HG02943 (cell line): ENCODE measurements around the gene TTC12.

Experiments used
- ATAC-seq: cut with Tn5 transposase; IDR thresholded peaks from one replicate; pipeline ENCODE4 v1.9.1; 2021; ENCODE audit warnings: mild to moderate bottlenecking, low read depth, moderate library complexity; ENCODE audit not compliant: unreplicated experiment

Gene TTC12

GRCh38 chr11:113365895-113366294 is 51.5 kb downstream of the TTC12 start:
- ATAC-seq = no peak

DNA sequence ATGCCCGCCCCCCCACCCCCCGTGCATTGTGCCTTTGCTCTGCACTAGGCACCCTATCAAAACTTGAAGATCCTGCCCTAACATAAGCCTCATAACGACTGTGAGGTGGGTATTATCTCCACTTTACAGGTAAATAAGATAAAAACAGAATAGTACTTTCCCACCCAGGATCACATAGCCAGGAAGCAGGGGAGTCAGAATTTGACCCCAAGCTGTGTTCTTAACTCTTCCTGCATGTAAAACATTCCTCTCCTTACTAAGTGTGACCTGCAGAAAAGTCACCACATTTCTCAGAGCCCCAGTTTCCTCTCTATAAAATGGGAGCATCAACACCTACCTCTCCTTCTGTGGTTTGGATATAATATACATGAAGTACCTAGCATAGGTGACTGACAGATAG is 55.0 kb downstream of the TTC12 start:
- ATAC-seq = no peak

DNA sequence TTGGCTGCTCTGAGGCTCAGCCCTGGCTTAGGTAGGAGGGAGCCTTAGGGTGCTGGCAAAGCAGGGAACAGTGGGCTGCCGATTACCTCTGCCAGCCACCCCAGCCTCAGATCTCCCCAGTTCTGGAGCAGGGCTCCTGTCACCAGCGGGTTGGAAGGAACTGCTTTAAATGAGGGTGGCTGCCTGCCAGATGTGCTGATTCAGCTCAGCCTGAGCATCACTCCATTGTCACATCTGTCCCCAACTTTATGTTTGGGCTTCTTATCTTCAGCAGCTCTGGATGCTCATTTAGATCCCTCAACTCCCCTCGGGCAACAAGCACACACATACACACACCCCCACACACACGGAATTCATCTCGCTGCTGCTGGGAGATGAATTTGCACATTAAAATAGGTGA is 56.3 kb downstream of the TTC12 start:
- ATAC-seq = no peak

GRCh38 chr11:113372309-113372708 is 57.9 kb downstream of the TTC12 start:
- no peak for ATAC-seq

- no peak for ATAC-seq
Measured at GRCh38 chr11:113373306-113373705, 58.9 kb downstream of the TTC12 start.

DNA sequence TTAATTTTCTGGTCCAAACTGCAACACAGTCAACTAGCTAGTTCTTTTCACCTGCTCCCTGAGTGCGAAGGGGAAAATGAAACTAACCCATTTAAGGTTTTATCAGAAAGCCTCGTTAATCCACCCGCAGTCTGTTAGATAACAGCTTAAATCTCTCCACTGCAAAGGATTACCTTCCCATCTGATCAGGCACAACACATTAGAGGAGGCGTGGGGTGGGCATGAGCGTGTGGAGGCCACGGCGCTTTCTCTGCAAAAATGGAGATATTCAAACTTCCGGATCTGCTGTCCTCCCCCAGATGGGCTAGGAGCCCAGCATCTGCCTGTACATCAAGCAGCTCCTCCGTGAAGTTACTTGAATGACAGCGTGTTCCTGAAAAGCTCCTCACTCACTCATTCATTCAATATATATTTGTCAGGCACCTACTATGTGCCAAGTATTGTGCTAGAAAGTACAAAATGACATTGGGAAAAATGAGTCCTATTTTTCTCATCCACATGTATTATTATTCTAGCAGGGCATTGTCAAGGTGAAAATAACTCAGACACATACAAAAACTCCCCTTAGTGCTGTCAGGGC is 59.7 kb downstream of the TTC12 start:
- ATAC-seq = no peak

DNA sequence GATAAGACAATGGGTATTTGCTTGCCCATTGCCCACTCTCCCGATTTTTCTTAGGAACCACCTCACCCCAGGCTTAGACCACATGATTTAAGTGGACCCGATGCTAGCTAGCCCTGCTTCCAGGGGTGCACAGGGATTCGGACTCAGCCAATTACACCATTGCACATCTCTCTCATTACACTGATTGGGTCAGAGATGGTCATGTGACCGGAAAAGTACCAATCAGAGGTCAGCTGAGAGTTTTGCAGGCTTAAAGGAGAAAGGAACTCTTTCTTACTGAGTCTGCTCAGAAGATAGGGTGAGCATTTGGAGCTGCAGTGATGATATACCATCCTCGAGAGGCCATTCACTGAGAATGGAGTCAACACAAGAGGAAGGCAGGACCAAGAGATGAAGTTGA is 61.0 kb downstream of the TTC12 start:
- no peak for ATAC-seq

GRCh38 chr11:113376156-113376555 is 61.8 kb downstream of the TTC12 start:
- ATAC-seq = no peak

GRCh38 chr11:113377681-113378412 is 63.5 kb downstream of the TTC12 start:
- no peak for ATAC-seq

- no peak for ATAC-seq
Measured at GRCh38 chr11:113378692-113379091, 64.3 kb downstream of the TTC12 start.

GRCh38 chr11:113382121-113382520 is 67.7 kb downstream of the TTC12 start:
- no peak for ATAC-seq

- ATAC-seq = no peak
Measured at GRCh38 chr11:113384551-113384950, 70.2 kb downstream of the TTC12 start.

DNA sequence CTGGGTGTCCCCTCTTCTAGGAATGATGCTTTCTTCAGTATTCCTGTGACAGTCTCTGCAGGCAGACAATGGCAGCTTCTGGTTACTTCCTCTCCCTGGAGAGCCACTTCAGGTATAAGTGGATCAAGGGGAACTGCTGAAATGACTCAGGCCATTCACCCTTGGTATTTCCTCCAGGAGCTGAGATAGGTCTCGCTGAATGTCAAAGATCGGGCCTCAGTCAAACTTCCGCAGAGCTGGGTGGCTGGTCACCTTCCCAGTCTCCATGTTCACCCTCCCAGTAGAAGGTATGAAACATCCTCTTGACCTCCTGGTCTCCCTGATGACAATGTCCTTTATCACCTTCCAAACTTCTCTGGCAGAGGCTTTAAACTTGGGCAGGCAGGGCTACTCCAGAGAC is 71.4 kb downstream of the TTC12 start:
- no peak for ATAC-seq

GRCh38 chr11:113386866-113387265 is 72.5 kb downstream of the TTC12 start:
- ATAC-seq = no peak

- ATAC-seq = no peak
Measured at GRCh38 chr11:113387605-113388211, 73.3 kb downstream of the TTC12 start, which contains the start of gene ANKK1. TSS of gene ANKK1 (plus strand) at chr11:113387779. CDS start at chr11:113387885, 106 bp downstream.

- no peak for ATAC-seq
Measured at GRCh38 chr11:113389272-113389671, 74.9 kb downstream of the TTC12 start.

- ATAC-seq = no peak
Measured at GRCh38 chr11:113392236-113392921, 78.0 kb downstream of the TTC12 start.

GRCh38 chr11:113393501-113393985 is 79.2 kb downstream of the TTC12 start:
- no peak for ATAC-seq

GRCh38 chr11:113394919-113395318 is 80.5 kb downstream of the TTC12 start:
- no peak for ATAC-seq

DNA sequence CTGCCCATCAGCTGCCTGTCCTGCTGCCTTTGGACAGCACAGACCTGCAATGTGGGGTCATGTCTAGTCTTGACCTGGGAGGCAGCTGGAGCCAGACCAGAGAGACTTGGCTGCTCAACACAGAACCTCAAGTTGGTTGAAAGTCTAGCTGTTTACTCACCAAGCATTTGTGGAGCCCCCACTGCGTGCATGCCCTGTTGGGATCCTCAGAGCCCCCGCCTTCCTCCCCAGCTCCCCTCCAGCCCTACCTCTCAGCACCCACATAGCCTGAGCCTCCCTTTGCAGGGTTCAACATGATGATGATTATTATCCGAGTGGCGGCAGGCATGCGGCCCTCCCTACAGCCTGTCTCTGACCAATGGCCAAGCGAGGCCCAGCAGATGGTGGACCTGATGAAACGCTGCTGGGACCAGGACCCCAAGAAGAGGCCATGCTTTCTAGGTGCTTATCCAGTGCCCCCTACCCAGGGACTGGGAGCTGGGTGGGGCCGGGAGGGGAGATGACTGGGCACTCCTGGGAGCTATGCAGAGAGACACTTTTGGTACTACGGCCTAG is 81.5 kb downstream of the TTC12 start:
- no peak for ATAC-seq

DNA sequence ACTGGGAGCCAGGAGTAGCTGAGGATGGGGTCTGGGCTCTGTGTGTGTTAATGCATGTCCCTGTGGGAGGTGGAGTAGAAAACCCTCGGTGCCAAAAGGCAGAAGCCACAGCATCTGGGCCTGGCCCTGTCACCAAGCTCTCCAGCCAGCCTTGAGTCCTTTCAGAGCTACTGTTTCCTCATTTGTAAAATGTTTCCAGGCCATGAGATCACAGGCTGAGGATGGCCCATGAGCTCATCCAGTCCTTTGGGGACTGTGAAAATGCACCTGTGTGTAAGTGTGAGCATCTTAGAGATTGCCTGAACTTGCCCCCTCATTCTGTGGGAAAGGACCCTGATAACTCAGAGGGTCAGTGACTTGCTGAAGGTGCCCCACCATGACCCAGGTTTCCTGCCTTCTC is 82.3 kb downstream of the TTC12 start:
- ATAC-seq = no peak
